ENCODE data around the gene PBX3. TPM values are rescaled to one million over a fixed set of nuclear protein-coding genes. Genes with fewer than 3 reads are reported as not detected.

Gene PBX3
- total and polyA plus RNA-seq, 2 experiments from 2014 or later = 13.4 to 30.9 TPM

GRCh38 chr9:125825762-125826161, 78.6 kb downstream of the PBX3 start:
- no peak overlapping the region for H3K4me2 ChIP-seq (ENCODE audit: unreplicated experiment)
- H3F3A ChIP-seq (ENCODE audit: insufficient read depth) = no peaks in the 10 kb centered on the region
- H3K4me1 ChIP-seq (ENCODE audit: insufficient read depth) = peaks cover 20% of the 10 kb centered on the region
- no peaks in the 10 kb centered on the region for H3K36me3 ChIP-seq (ENCODE audit: low read depth)
- no peaks in the 10 kb centered on the region for H3K9me3 ChIP-seq (ENCODE audit: low read depth)
- no peak overlapping the region for H3K4me3 ChIP-seq
- H3K9me2 ChIP-seq (ENCODE audit: insufficient read depth) = no peaks in the 10 kb centered on the region
- no peak overlapping the region for H3K9ac ChIP-seq
- no peaks in the 10 kb centered on the region for H3K27me3 ChIP-seq (replicated peaks; ENCODE audit: insufficient read depth)
- WGBS, 2 experiments (ENCODE audit: low coverage in 1 of 2, low lambda C conversion rate in 2 of 2, missing lambda C conversion rate in 2 of 2) = 48 to 49% methylated on average over 3 of the region's 3 CpGs
- H3K27ac ChIP-seq = no peak overlapping the region
- H3K79me2 ChIP-seq (ENCODE audit: insufficient read depth) = peaks cover 90% of the 10 kb centered on the region
- no peak overlapping the region for H2AFZ ChIP-seq
- no peak for TF ChIP-seq EZH2 (IDR thresholded peaks at IDR 0.05; ENCODE audit: insufficient read depth, poor library complexity, severe bottlenecking)
- TF ChIP-seq EZH2phosphoT487 (IDR thresholded peaks at IDR 0.05; ENCODE audit: insufficient read depth, low read depth) = no peak
- no peaks in the 10 kb centered on the region for H4K20me1 ChIP-seq (ENCODE audit: insufficient read depth)
- DNase-seq = no peak
- in situ Hi-C loops (cut with MboI) = no loop called here

- no peak overlapping the region for H2AFZ ChIP-seq
- H3K36me3 ChIP-seq (ENCODE audit: low read depth) = no peaks in the 10 kb centered on the region
- no peaks in the 10 kb centered on the region for H3K9me2 ChIP-seq (ENCODE audit: insufficient read depth)
- no peak for TF ChIP-seq EZH2phosphoT487 (IDR thresholded peaks at IDR 0.05; ENCODE audit: insufficient read depth, low read depth)
- TF ChIP-seq EZH2 (IDR thresholded peaks at IDR 0.05; ENCODE audit: insufficient read depth, poor library complexity, severe bottlenecking) = no peak
- no peak overlapping the region for H3K9ac ChIP-seq
- H3K9me3 ChIP-seq (ENCODE audit: low read depth) = no peaks in the 10 kb centered on the region
- H4K20me1 ChIP-seq (ENCODE audit: insufficient read depth) = no peaks in the 10 kb centered on the region
- no peaks in the 10 kb centered on the region for H3K27me3 ChIP-seq (replicated peaks; ENCODE audit: insufficient read depth)
- H3F3A ChIP-seq (ENCODE audit: insufficient read depth) = no peaks in the 10 kb centered on the region
- no peak for DNase-seq
- no peak overlapping the region for H3K4me2 ChIP-seq (ENCODE audit: unreplicated experiment)
- in situ Hi-C loops (cut with MboI) = no loop called here
- H3K4me1 ChIP-seq (ENCODE audit: insufficient read depth) = peaks cover 10% of the 10 kb centered on the region
- H3K27ac ChIP-seq = no peak overlapping the region
- WGBS, 2 experiments (ENCODE audit: low coverage in 1 of 2, low lambda C conversion rate in 2 of 2, missing lambda C conversion rate in 2 of 2) = 96 to 97% methylated on average over 1 of the region's 1 CpG
- H3K79me2 ChIP-seq (ENCODE audit: insufficient read depth) = peaks cover 90% of the 10 kb centered on the region
- no peak overlapping the region for H3K4me3 ChIP-seq
These were observed 79.7 kb downstream of the PBX3 start for GRCh38 chr9:125826850-125827249.

- Histone ChIP-seq H4K20me1 (ENCODE audit: insufficient read depth) (no peaks in the 10 kb centered on the region), H2AFZ (peak overlapping the region; percentile 58), H3K4me3 (peak overlapping the region; percentile 68), H3K27ac (peak overlapping the region; percentile 1), H3K9ac (peak overlapping the region; percentile 61), H3K27me3 (replicated peaks; ENCODE audit: insufficient read depth) (no peaks in the 10 kb centered on the region), H3K4me1 (ENCODE audit: insufficient read depth) (peaks cover 17% of the 10 kb centered on the region), H3K4me2 (ENCODE audit: unreplicated experiment) (peak overlapping the region; percentile 78), H3K36me3 (ENCODE audit: low read depth) (no peaks in the 10 kb centered on the region), H3K9me2 (ENCODE audit: insufficient read depth) (no peaks in the 10 kb centered on the region), H3F3A (ENCODE audit: insufficient read depth) (no peaks in the 10 kb centered on the region), H3K9me3 (ENCODE audit: low read depth) (no peaks in the 10 kb centered on the region), H3K79me2 (ENCODE audit: insufficient read depth) (peaks cover 91% of the 10 kb centered on the region)
- WGBS, 2 experiments (ENCODE audit: low coverage in 1 of 2, low lambda C conversion rate in 2 of 2, missing lambda C conversion rate in 2 of 2) = 19 to 20% methylated on average over 7 of the region's 7 CpGs
- peak; percentile 55 for DNase-seq
- TF ChIP-seq EZH2 (IDR thresholded peaks at IDR 0.05; ENCODE audit: insufficient read depth, poor library complexity, severe bottlenecking) (no peak), EZH2phosphoT487 (IDR thresholded peaks at IDR 0.05; ENCODE audit: insufficient read depth, low read depth) (no peak)
- in situ Hi-C loops (cut with MboI) = no loop called here
These were observed 82.6 kb downstream of the PBX3 start for GRCh38 chr9:125829743-125830142.

DNA sequence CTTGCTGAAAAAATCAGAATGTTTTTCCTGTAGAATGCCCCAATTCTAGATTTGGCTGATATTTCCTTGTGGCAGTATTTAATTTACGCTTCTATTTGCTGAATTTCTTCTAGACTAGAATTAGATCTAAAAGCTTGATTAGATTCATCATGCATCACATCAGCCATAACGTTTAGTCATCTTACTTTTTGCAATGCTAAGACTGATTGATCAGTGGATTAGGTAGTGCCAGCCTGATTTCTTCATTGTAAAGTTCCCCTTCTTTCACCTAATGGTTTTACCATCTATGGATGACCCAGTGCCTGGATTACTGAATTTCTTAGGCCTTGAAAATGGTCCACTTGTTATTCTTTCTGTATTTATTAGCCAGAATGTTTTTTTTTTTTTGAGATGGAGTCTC, 83.9 kb downstream of the PBX3 start:
- H3F3A ChIP-seq (ENCODE audit: insufficient read depth) = 0 out of 2 replicates have a peak, but pooled peaks cover 4% of the 10 kb centered on the region
- H3K4me2 ChIP-seq (ENCODE audit: unreplicated experiment) = no peak overlapping the region
- no peak overlapping the region for H2AFZ ChIP-seq
- DNase-seq = no peak
- peaks cover 95% of the 10 kb centered on the region for H3K79me2 ChIP-seq (ENCODE audit: insufficient read depth)
- H3K9ac ChIP-seq = no peak overlapping the region
- WGBS, 2 experiments (ENCODE audit: low coverage in 1 of 2, low lambda C conversion rate in 2 of 2, missing lambda C conversion rate in 2 of 2) = 94 to 98% methylated on average over 2 of the region's 2 CpGs
- no peaks in the 10 kb centered on the region for H3K9me3 ChIP-seq (ENCODE audit: low read depth)
- no peaks in the 10 kb centered on the region; the same call in 1 of the 2 replicates for H3K36me3 ChIP-seq (ENCODE audit: low read depth)
- no peak for TF ChIP-seq EZH2 (IDR thresholded peaks at IDR 0.05; ENCODE audit: insufficient read depth, poor library complexity, severe bottlenecking)
- TF ChIP-seq EZH2phosphoT487 (IDR thresholded peaks at IDR 0.05; ENCODE audit: insufficient read depth, low read depth) = no peak
- in situ Hi-C loops (cut with MboI) = no loop called here
- H3K27ac ChIP-seq = no peak overlapping the region
- H3K4me3 ChIP-seq = no peak overlapping the region
- peaks cover 17% of the 10 kb centered on the region for H3K4me1 ChIP-seq (ENCODE audit: insufficient read depth)
- no peaks in the 10 kb centered on the region for H3K27me3 ChIP-seq (replicated peaks; ENCODE audit: insufficient read depth)
- H3K9me2 ChIP-seq (ENCODE audit: insufficient read depth) = no peaks in the 10 kb centered on the region
- H4K20me1 ChIP-seq (ENCODE audit: insufficient read depth) = no peaks in the 10 kb centered on the region

DNA sequence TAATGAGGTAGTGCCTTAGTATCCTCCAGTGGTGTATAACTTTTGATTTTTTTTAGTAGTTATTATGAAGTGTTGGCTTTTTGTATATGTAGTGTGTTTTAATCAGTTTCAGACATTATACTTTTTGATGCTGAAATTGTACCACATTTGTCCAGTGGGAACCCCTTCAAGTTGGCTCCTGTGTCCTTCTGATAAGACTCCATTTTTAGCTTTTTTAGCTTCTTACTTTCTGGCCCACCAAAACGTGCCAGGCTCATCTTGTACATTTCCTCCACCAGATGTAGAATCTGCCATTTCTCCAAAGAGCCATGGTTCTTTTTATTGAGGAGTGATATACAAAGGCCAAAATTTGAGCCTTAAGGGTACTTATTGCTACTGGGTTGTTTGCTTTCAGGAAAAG, 84.4 kb downstream of the PBX3 start:
- H3K9me2 ChIP-seq (ENCODE audit: insufficient read depth) = no peaks in the 10 kb centered on the region
- no peak overlapping the region for H3K4me3 ChIP-seq
- no peak overlapping the region for H3K27ac ChIP-seq
- no peak overlapping the region for H3K9ac ChIP-seq
- peaks cover 16% of the 10 kb centered on the region for H3K4me1 ChIP-seq (ENCODE audit: insufficient read depth)
- no peak overlapping the region for H2AFZ ChIP-seq
- H4K20me1 ChIP-seq (ENCODE audit: insufficient read depth) = no peaks in the 10 kb centered on the region
- H3K36me3 ChIP-seq (ENCODE audit: low read depth) = no peaks in the 10 kb centered on the region; the same call in 1 of the 2 replicates
- H3K79me2 ChIP-seq (ENCODE audit: insufficient read depth) = peaks cover 95% of the 10 kb centered on the region
- WGBS, 2 experiments (ENCODE audit: low coverage in 1 of 2, low lambda C conversion rate in 2 of 2, missing lambda C conversion rate in 2 of 2) = 62 to 73% methylated on average over 1 of the region's 1 CpG
- no peak for DNase-seq
- H3K9me3 ChIP-seq (ENCODE audit: low read depth) = no peaks in the 10 kb centered on the region
- H3K4me2 ChIP-seq (ENCODE audit: unreplicated experiment) = no peak overlapping the region
- TF ChIP-seq EZH2 (IDR thresholded peaks at IDR 0.05; ENCODE audit: insufficient read depth, poor library complexity, severe bottlenecking) (no peak), EZH2phosphoT487 (IDR thresholded peaks at IDR 0.05; ENCODE audit: insufficient read depth, low read depth) (no peak)
- in situ Hi-C loops (cut with MboI) = no loop called here
- no peaks in the 10 kb centered on the region for H3K27me3 ChIP-seq (replicated peaks; ENCODE audit: insufficient read depth)
- 0 out of 2 replicates have a peak, but pooled peaks cover 4% of the 10 kb centered on the region for H3F3A ChIP-seq (ENCODE audit: insufficient read depth)
